Tibial artery (tissue), 4 donors: ENCODE data around the gene SPINK1.

Experiments used
- DNase-seq, 2 donors: peaks; one replicate each; pipeline ENCODE4 v3.0.0-alpha.2; 2019
- H3K27ac ChIP-seq, 2 donors: fragments of 200-600 bp; sonication (generic) in 1 of 2; 1 replicate in 1 of 2; 2 replicates in 1 of 2; pipeline ENCODE4 v1.5.1; 2018 to 2019; ENCODE audit warnings: mild to moderate bottlenecking in 1 of 2
- H3K27me3 ChIP-seq, 2 donors: fragments of 200-600 bp; sonication (generic) in 1 of 2; one replicate each; pipeline versions ENCODE4 v1.5.1 to v1.6.0; 2016 to 2019
- H3K36me3 ChIP-seq, 3 donors: fragments of 200-600 bp; sonication (generic) in 2 of 3; one replicate each; pipeline ENCODE4 v1.5.1; 2016 to 2019; ENCODE audit warnings: mild to moderate bottlenecking in 2 of 3
- H3K4me1 ChIP-seq, 4 donors: fragments of 200-600 bp; sonication (generic) in 2 of 4; 1 replicate in 3 of 4; 2 replicates in 1 of 4; pipeline ENCODE4 v1.5.1; 2016 to 2019
- H3K4me3 ChIP-seq, 2 donors: fragments of 200-600 bp; sonication (generic) in 1 of 2; 1 replicate in 1 of 2; 2 replicates in 1 of 2; pipeline ENCODE4 v1.5.1; 2018 to 2019; ENCODE audit warnings: mild to moderate bottlenecking in 2 of 2
- H3K9me3 ChIP-seq, 3 donors: fragments of 200-600 bp; sonication (generic) in 1 of 3; one replicate each; pipeline ENCODE4 v1.5.1; 2016 to 2019
- CTCF ChIP-seq, 2 experiments: fragments of 200-600 bp in 1 of 2; fragments of 450-650 bp in 1 of 2; IDR thresholded peaks; one replicate each; pipeline ENCODE4 v1.5.1; 2017 to 2019; ENCODE audit warnings: antibody characterized with exemption in 2 of 2, mild to moderate bottlenecking in 1 of 2, moderate library complexity in 1 of 2
- intact Hi-C: fragments of 100-400 bp; cut with DNase I; formaldehyde crosslinking; loops from one replicate; pipeline ENCODE4 v1.15.0; 2023; ENCODE audit warnings: low total_unique reads

Gene SPINK1

GRCh38 chr5:147852365-147852764 is 20.9 kb upstream of the SPINK1 start:
- H3K27me3 ChIP-seq: no peaks in the 10 kb centered on the region
- H3K27ac ChIP-seq: no peak overlapping the region
- no peaks in the 10 kb centered on the region for H3K36me3 ChIP-seq
- H3K9me3 ChIP-seq: no peaks in the 10 kb centered on the region
- TF ChIP-seq CTCF (IDR thresholded peaks at IDR 0.05): no peak
- DNase-seq: no peak
- no peaks in the 10 kb centered on the region for H3K4me1 ChIP-seq
- intact Hi-C loops: no loop called here
- H3K4me3 ChIP-seq: no peak overlapping the region

GRCh38 chr5:147851578-147851977 is 20.1 kb upstream of the SPINK1 start:
- TF ChIP-seq CTCF (IDR thresholded peaks at IDR 0.05): no peak
- H3K27ac ChIP-seq: no peak overlapping the region
- no peak overlapping the region for H3K4me3 ChIP-seq
- no peaks in the 10 kb centered on the region for H3K36me3 ChIP-seq
- intact Hi-C loops: no loop called here
- no peak for DNase-seq
- no peaks in the 10 kb centered on the region for H3K9me3 ChIP-seq
- no peaks in the 10 kb centered on the region for H3K27me3 ChIP-seq
- H3K4me1 ChIP-seq: no peaks in the 10 kb centered on the region

DNA sequence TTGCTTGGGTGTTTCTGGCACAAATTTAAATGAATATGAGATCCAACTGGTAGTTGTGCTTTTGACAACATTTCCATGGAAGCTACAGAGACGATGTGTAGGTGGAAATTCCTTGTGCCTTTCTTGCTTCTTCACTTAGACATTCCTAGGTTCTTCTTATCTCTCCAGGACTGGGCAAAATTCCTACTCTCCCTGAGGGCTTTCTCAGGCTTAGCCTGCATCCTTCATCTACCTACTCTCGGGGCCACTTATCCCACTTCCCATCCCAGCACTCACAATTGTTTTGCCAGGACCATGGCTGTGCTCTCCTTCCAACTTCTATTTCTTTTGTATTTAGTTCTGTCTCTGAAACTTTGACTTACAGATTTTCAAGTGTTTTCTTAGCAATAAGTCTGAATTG is 17.8 kb upstream of the SPINK1 start:
- H3K9me3 ChIP-seq: no peaks in the 10 kb centered on the region
- no peak overlapping the region for H3K27ac ChIP-seq
- DNase-seq: no peak
- intact Hi-C loops: no loop called here
- H3K27me3 ChIP-seq: no peaks in the 10 kb centered on the region
- TF ChIP-seq CTCF (IDR thresholded peaks at IDR 0.05): no peak
- no peak overlapping the region for H3K4me3 ChIP-seq
- no peaks in the 10 kb centered on the region for H3K4me1 ChIP-seq
- no peaks in the 10 kb centered on the region for H3K36me3 ChIP-seq

- no peaks in the 10 kb centered on the region for H3K4me1 ChIP-seq
- H3K36me3 ChIP-seq: no peaks in the 10 kb centered on the region
- H3K27ac ChIP-seq: no peak overlapping the region
- H3K9me3 ChIP-seq: no peaks in the 10 kb centered on the region
- no peak overlapping the region for H3K4me3 ChIP-seq
- H3K27me3 ChIP-seq: no peaks in the 10 kb centered on the region
- DNase-seq: no peak
- intact Hi-C loops: no loop called here
- no peak for TF ChIP-seq CTCF (IDR thresholded peaks at IDR 0.05)
Observed at GRCh38 chr5:147845618-147846017, 14.1 kb upstream of the SPINK1 start.

GRCh38 chr5:147844846-147845245 is 13.4 kb upstream of the SPINK1 start:
- no peaks in the 10 kb centered on the region for H3K36me3 ChIP-seq
- DNase-seq: no peak
- no peak overlapping the region for H3K27ac ChIP-seq
- H3K9me3 ChIP-seq: no peaks in the 10 kb centered on the region
- H3K27me3 ChIP-seq: no peaks in the 10 kb centered on the region
- H3K4me1 ChIP-seq: no peaks in the 10 kb centered on the region
- no peak overlapping the region for H3K4me3 ChIP-seq
- no peak for TF ChIP-seq CTCF (IDR thresholded peaks at IDR 0.05)
- intact Hi-C loops: no loop called here

GRCh38 chr5:147842869-147843268 is 11.4 kb upstream of the SPINK1 start:
- Histone ChIP-seq H3K27ac (no peak overlapping the region), H3K4me3 (no peak overlapping the region), H3K27me3 (no peaks in the 10 kb centered on the region), H3K9me3 (no peaks in the 10 kb centered on the region), H3K4me1 (no peaks in the 10 kb centered on the region), H3K36me3 (no peaks in the 10 kb centered on the region)
- no peak for TF ChIP-seq CTCF (IDR thresholded peaks at IDR 0.05)
- no peak for DNase-seq
- intact Hi-C loops: no loop called here
